GM12878 (cell line): Measurements from ENCODE around the gene CTNNA1. TPM values are rescaled to one million over a fixed set of nuclear protein-coding genes. Genes with fewer than 3 reads are reported as not detected.

Source experiments
- ATAC-seq: fragments of 200-7000 bp; cut with Tn5 transposase; 3 replicates; pipeline ENCODE4 v1.9.1; 2020; ENCODE audit warnings: mild to moderate bottlenecking, moderate library complexity
- BruUV-seq: library from RNA; stranded (reverse); fragments of 400-500 nt; replicated peaks from 2 replicates; lab custom pipeline; 2021; lab: Mats Ljungman, UMichigan
- CTCF ChIA-PET: fragments of 300-600 bp; sonication (Branson Sonifier 250); formaldehyde crosslinking; extraction: SDS; loops from one replicate; lab custom pipeline; 2021; ENCODE audit warnings: inconsistent platforms; lab: Yijun Ruan, JAX
- POLR2A ChIA-PET: fragments of 350-600 bp; formaldehyde crosslinking; extraction: SDS; loops from one replicate; lab custom pipeline; 2021; ENCODE audit warnings: inconsistent platforms; lab: Charles Lee
- RAD21 ChIA-PET: fragments of 300-600 bp; sonication (Branson Sonifier 250); formaldehyde crosslinking; loops from one replicate; lab custom pipeline; 2023; ENCODE audit warnings: antibody characterized with exemption; ENCODE audit not compliant: unreplicated experiment; lab: Charles Lee
- SMC1A ChIA-PET: fragments of 300-600 bp; sonication (Branson Sonifier 250); formaldehyde crosslinking; loops from one replicate; lab custom pipeline; 2023; ENCODE audit not compliant: unreplicated experiment, uncharacterized antibody; lab: Charles Lee
- DNase-seq: peaks from one replicate; pipeline ENCODE4 v3.0.0-alpha.2; 2011; ENCODE audit warnings: low read depth, low spot score
- FAIRE-seq: peaks from 3 replicates; lab custom pipeline; 2011; peaks lifted over from hg19 to GRCh38; lab: Jason Lieb, UNC
- H2AFZ ChIP-seq: 2 replicates; pipeline ENCODE4 v1.6.0; 2011; ENCODE audit warnings: low read depth, low read length, control low read depth; ENCODE audit not compliant: control insufficient read depth
- H3K27ac ChIP-seq: 2 replicates; pipeline ENCODE4 v1.5.1; 2011; ENCODE audit warnings: control low read depth; ENCODE audit not compliant: control insufficient read depth, insufficient read depth
- H3K27me3 ChIP-seq, 2 experiments: replicated peaks in 1 of 2; 2 replicates each; pipeline versions ENCODE4 v1.6.0 to v1.6.1; 2011; ENCODE audit warnings: low read length in 1 of 2; ENCODE audit not compliant: control insufficient read depth in 2 of 2, insufficient read depth in 2 of 2
- H3K36me3 ChIP-seq, 2 experiments: 2 replicates each; pipeline ENCODE4 v1.5.1; 2011; ENCODE audit warnings: low read length in 1 of 2; ENCODE audit not compliant: control insufficient read depth in 2 of 2, insufficient read depth in 2 of 2
- H3K4me1 ChIP-seq: 2 replicates; pipeline ENCODE4 v1.6.1; 2011; ENCODE audit warnings: mild to moderate bottlenecking, low read length, moderate library complexity, mixed read lengths; ENCODE audit not compliant: control insufficient read depth, insufficient read depth
- H3K4me2 ChIP-seq: 2 replicates; pipeline ENCODE4 v1.6.0; 2011; ENCODE audit warnings: control low read depth; ENCODE audit not compliant: control insufficient read depth, insufficient read depth
- H3K4me3 ChIP-seq: fragments of 200-600 bp; sonication (generic); 2 replicates; pipeline ENCODE4 v1.5.1; 2016
- H3K79me2 ChIP-seq: 2 replicates; pipeline ENCODE4 v1.6.0; 2011; ENCODE audit warnings: low read length; ENCODE audit not compliant: control insufficient read depth, insufficient read depth
- H3K9ac ChIP-seq: 2 replicates; pipeline ENCODE4 v1.8.0; 2011; ENCODE audit warnings: low read length, control low read depth, mixed read lengths; ENCODE audit not compliant: control insufficient read depth, insufficient read depth
- H3K9me3 ChIP-seq: replicated peaks from 3 replicates; pipeline ENCODE4 v1.5.1; 2011; ENCODE audit warnings: mild to moderate bottlenecking, low read length; ENCODE audit not compliant: control insufficient read depth, insufficient read depth
- H4K20me1 ChIP-seq: 2 replicates; pipeline ENCODE4 v1.6.0; 2011; ENCODE audit not compliant: control insufficient read depth, insufficient read depth
- EP300 ChIP-seq, 2 experiments: fragments of 150-350 bp in 1 of 2; IDR thresholded peaks; 2 replicates each; pipeline ENCODE4 v1.6.1; 2011 to 2012; ENCODE audit warnings: low read depth in 2 of 2, low read length in 2 of 2, borderline replicate concordance in 1 of 2, improper control_type of control experiment in 1 of 2, inconsistent platforms in 1 of 2; ENCODE audit not compliant: control insufficient read depth in 1 of 2
- IRF5 ChIP-seq: fragments of 450-650 bp; IDR thresholded peaks from 2 replicates; pipeline ENCODE4 v1.6.1; 2017; ENCODE audit warnings: borderline replicate concordance
- MYB ChIP-seq: fragments of 150-350 bp; IDR thresholded peaks from 2 replicates; pipeline ENCODE4 v1.6.1; 2014; ENCODE audit warnings: mild to moderate bottlenecking, low read depth, low read length, borderline replicate concordance
- NBN ChIP-seq: fragments of 450-650 bp; IDR thresholded peaks from 2 replicates; pipeline ENCODE4 v1.6.1; 2016
- NR2F1 ChIP-seq: fragments of 450-650 bp; conservative IDR thresholded peaks from 2 replicates; pipeline ENCODE4 v1.6.1; 2017; ENCODE audit warnings: mild to moderate bottlenecking
- SUZ12 ChIP-seq: fragments of 200-600 bp; sonication (generic); IDR thresholded peaks from one replicate; pipeline ENCODE4 v1.6.1; 2018; ENCODE audit warnings: antibody characterized with exemption, mild to moderate bottlenecking; ENCODE audit not compliant: unreplicated experiment
- WGBS: methylation state at CpG from one replicate; pipeline ENCODE4 v1.1.6; 2016; ENCODE audit warnings: low lambda C conversion rate; ENCODE audit not compliant: insufficient replicate concordance, insufficient coverage; ENCODE audit errors: missing lambda C conversion rate; 5-methylcytosine and 5-hydroxymethylcytosine counted together
- in situ Hi-C: fragments of 300-500 bp; cut with MboI; formaldehyde crosslinking; loops from 9 replicates; pipeline ENCODE4 v1.14.3; 2018; ENCODE audit warnings: mixed read lengths
- intact Hi-C: fragments of 100-400 bp; cut with micrococcal nuclease; formaldehyde crosslinking; loops from one replicate; pipeline ENCODE4 v1.14.2; 2022; ENCODE audit not compliant: unreplicated experiment
- polyA plus RNA-seq, 11 experiments: library from polyadenylated mRNA; depleted of rRNA in 4 of 11; unstranded in 6 of 11; stranded (reverse) in 5 of 11; fragments of >200 nt; fragmentation: Nextera tagmentation in 4 of 11; fragmentation: Illumina TruSeq in 1 of 11; extraction: Ambion mirVana in 4 of 11; extraction: Trizol in 1 of 11; gene quantifications; 1 replicate in 1 of 11; 2 replicates in 10 of 11; pipeline versions ENCODE4 v1.2.1 to v1.2.3, GENCODE V29; 2011 to 2016; ENCODE audit warnings: inconsistent platforms in 2 of 11, missing spikeins in 2 of 11, low read depth in 1 of 11
- total RNA-seq, 4 experiments: library from RNA; depleted of rRNA in 3 of 4; stranded (reverse); fragments of >200 nt in 3 of 4; fragmentation: Illumina TruSeq in 1 of 4; extraction: Trizol in 1 of 4; gene quantifications; 2 replicates each; pipeline versions ENCODE4 v1.2.1 to v1.2.3, GENCODE V29; 2013 to 2021

Gene CTNNA1
- total and polyA plus RNA-seq, 10 of the 15 experiments (the other 5 are each of a cell fraction or from before 2014, with no cell fraction given) = 32.6 to 104 (median 57.7) TPM

DNA sequence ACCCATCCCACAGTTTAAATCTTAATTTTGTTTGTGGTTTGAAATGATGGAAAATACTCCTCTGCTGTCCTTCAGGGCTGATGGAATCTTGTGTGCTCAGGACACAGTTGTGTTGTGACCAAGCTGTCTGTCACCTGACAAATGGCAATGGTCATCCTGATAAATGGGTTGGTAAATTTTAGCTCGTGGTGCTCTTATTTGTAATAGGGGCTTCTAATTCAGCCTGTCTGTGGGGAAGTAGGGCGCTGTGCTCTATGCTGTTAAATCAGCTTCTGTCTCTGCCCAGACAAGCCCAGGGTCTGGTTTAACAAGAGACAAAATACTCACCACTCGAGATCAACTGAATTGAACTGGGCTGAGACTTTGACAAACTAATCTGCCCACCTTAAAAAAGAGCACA is 117.4 kb downstream of the CTNNA1 start (continued):
- TF ChIP-seq NBN = no peak
- no peak for TF ChIP-seq IRF5
- TF ChIP-seq EP300 (IDR thresholded peaks at IDR 0.05; ENCODE audit: borderline replicate concordance in 1 of 2, control insufficient read depth in 1 of 2, low read depth in 2 of 2, low read length in 2 of 2) = no peak
- TF ChIP-seq NR2F1 = no peak
- TF ChIP-seq SUZ12 = no peak

- Histone ChIP-seq H3K9me3 (no peaks in the 10 kb centered on the region), H4K20me1 (no peaks in the 10 kb centered on the region), H3K9ac (no peak overlapping the region), H3K27me3 (no peaks in the 10 kb centered on the region), H3K36me3 (no peaks in the 10 kb centered on the region), H2AFZ (no peak overlapping the region), H3K4me2 (no peak overlapping the region), H3K79me2 (no peaks in the 10 kb centered on the region; the same call in 1 of the 2 replicates), H3K4me3 (no peak overlapping the region), H3K4me1 (no peaks in the 10 kb centered on the region), H3K27ac (no peak overlapping the region)
- CTCF ChIA-PET = interaction anchor here (0.7 to 1.3 kb wide), 2 partner anchors 47 to 300 kb away, joined by 3 read pairs; no protein-coding TSS in a partner anchor
- no peak for FAIRE-seq
- WGBS = 98% methylated on average over 6 of the region's 6 CpGs
- RAD21 ChIA-PET = no interaction called here
- BruUV-seq = no TSS peak
- no peak for TF ChIP-seq MYB
- in situ Hi-C loops = no loop called here
- SMC1A ChIA-PET = interaction anchor here (0.7 to 0.8 kb wide), 2 partner anchors 11 to 244 kb away, joined by 3 read pairs; no protein-coding TSS in a partner anchor
- ATAC-seq = no peak
- DNase-seq = no peak
- POLR2A ChIA-PET = interaction anchor here (0.5 kb wide), 1 partner anchor 396 kb away, joined by 3 read pairs; no protein-coding TSS in a partner anchor
- intact Hi-C loops = no loop called here
Observed at GRCh38 chr5:138872841-138873465, 119.7 kb downstream of the CTNNA1 start.
